Loucy (cell line): ENCODE results near the gene NOTCH3.
A peak's percentile ranks its signal among the peaks of the same experiment; 100 is the strongest.

Experiments
- H2AFZ ChIP-seq: fragments of 200-600 bp; sonication (generic); 2 replicates; pipeline ENCODE4 v1.6.0; 2016; ENCODE audit warnings: antibody characterized with exemption, mild to moderate bottlenecking, low read length, moderate library complexity
- H3F3A ChIP-seq: fragments of 200-600 bp; 2 replicates; pipeline ENCODE4 v1.6.0; 2016; ENCODE audit warnings: antibody characterized with exemption, low read depth, mild to moderate bottlenecking
- H3K27me3 ChIP-seq: fragments of 200-600 bp; sonication (generic); 2 replicates; pipeline ENCODE4 v1.6.1; 2014; ENCODE audit warnings: low read length, mild to moderate bottlenecking; ENCODE audit not compliant: insufficient read depth, poor library complexity, severe bottlenecking
- H3K36me3 ChIP-seq: fragments of 200-600 bp; sonication (generic); 2 replicates; pipeline ENCODE4 v1.6.1; 2016; ENCODE audit warnings: low read length; ENCODE audit not compliant: insufficient read depth
- H3K4me1 ChIP-seq: fragments of 200-600 bp; sonication (generic); 2 replicates; pipeline ENCODE4 v1.5.1; 2014; ENCODE audit warnings: low read length, mild to moderate bottlenecking; ENCODE audit not compliant: insufficient read depth, poor library complexity, severe bottlenecking
- H3K4me2 ChIP-seq: fragments of 200-600 bp; sonication (generic); 2 replicates; pipeline ENCODE4 v1.6.0; 2014; ENCODE audit warnings: antibody characterized with exemption, low read length, low read depth, mild to moderate bottlenecking; ENCODE audit not compliant: poor library complexity, severe bottlenecking
- H3K4me3 ChIP-seq: fragments of 200-600 bp; sonication (generic); 2 replicates; pipeline ENCODE4 v1.5.1; 2014; ENCODE audit warnings: low read length, mild to moderate bottlenecking, mixed read lengths; ENCODE audit not compliant: poor library complexity, severe bottlenecking
- H3K79me2 ChIP-seq: fragments of 200-600 bp; sonication (generic); 2 replicates; pipeline ENCODE4 v1.6.1; 2014; ENCODE audit warnings: low read length; ENCODE audit not compliant: insufficient read depth
- H3K9ac ChIP-seq: fragments of 200-600 bp; sonication (generic); 2 replicates; pipeline ENCODE4 v1.6.0; 2014; ENCODE audit warnings: mild to moderate bottlenecking, low read depth, low read length, moderate library complexity; ENCODE audit not compliant: poor library complexity, severe bottlenecking
- H3K9me2 ChIP-seq: fragments of 200-600 bp; sonication (generic); replicated peaks from 2 replicates; pipeline ENCODE4 v1.6.1; 2016; ENCODE audit warnings: low read depth, low read length, mixed read lengths
- H3K9me3 ChIP-seq: fragments of 200-600 bp; sonication (generic); 2 replicates; pipeline ENCODE4 v1.6.1; 2014; ENCODE audit warnings: mild to moderate bottlenecking, antibody characterized with exemption, low read length, low read depth; ENCODE audit not compliant: insufficient read depth
- H4K20me1 ChIP-seq: fragments of 200-600 bp; sonication (generic); 2 replicates; pipeline ENCODE4 v1.6.0; 2014; ENCODE audit warnings: antibody characterized with exemption, low read length, mild to moderate bottlenecking; ENCODE audit not compliant: insufficient read depth, poor library complexity, severe bottlenecking
- CTCF ChIP-seq: fragments of 200-600 bp; sonication (generic); conservative IDR thresholded peaks from 2 replicates; pipeline ENCODE4 v1.5.1; 2014; ENCODE audit warnings: mild to moderate bottlenecking, antibody characterized with exemption, low read length
- EZH2phosphoT487 ChIP-seq: fragments of 200-600 bp; IDR thresholded peaks from 2 replicates; pipeline ENCODE4 v1.6.1; 2018; ENCODE audit warnings: antibody characterized with exemption, mild to moderate bottlenecking, moderate library complexity, borderline replicate concordance

The NOTCH3 gene

GRCh38 chr19:15123900-15124299, 76.9 kb downstream of the NOTCH3 start:
- Histone ChIP-seq H3K27me3 (no peaks in the 10 kb centered on the region), H3K79me2 (peaks cover 27% of the 10 kb centered on the region), H3K9me3 (no peaks in the 10 kb centered on the region), H3F3A (no peaks in the 10 kb centered on the region), H4K20me1 (peaks cover 5% of the 10 kb centered on the region), H3K9me2 (no peaks in the 10 kb centered on the region), H3K9ac (peak overlapping the region; percentile 76), H3K4me3 (peak overlapping the region; percentile 80), H3K4me1 (peaks cover 16% of the 10 kb centered on the region), H3K36me3 (peaks cover 16% of the 10 kb centered on the region; the same call in 1 of the 2 replicates), H3K4me2 (peak overlapping the region; percentile 91), H2AFZ (no peak overlapping the region)
- TF ChIP-seq EZH2phosphoT487: no peak

- Histone ChIP-seq H3K9me3 (no peaks in the 10 kb centered on the region), H3K4me3 (peak overlapping the region; percentile 80), H3K79me2 (peaks cover 27% of the 10 kb centered on the region), H2AFZ (no peak overlapping the region), H4K20me1 (peaks cover 5% of the 10 kb centered on the region), H3K4me2 (peak overlapping the region; percentile 91), H3K9ac (peak overlapping the region; percentile 76), H3K9me2 (no peaks in the 10 kb centered on the region), H3K4me1 (peaks cover 16% of the 10 kb centered on the region), H3K27me3 (no peaks in the 10 kb centered on the region), H3F3A (no peaks in the 10 kb centered on the region), H3K36me3 (peaks cover 23% of the 10 kb centered on the region; the same call in 1 of the 2 replicates)
- TF ChIP-seq CTCF (no peak), EZH2phosphoT487 (no peak)
Measured at GRCh38 chr19:15123031-15123890, 77.5 kb downstream of the NOTCH3 start.

GRCh38 chr19:15122331-15123030, 78.3 kb downstream of the NOTCH3 start:
- H3K9me2 ChIP-seq: no peaks in the 10 kb centered on the region
- H3K4me3 ChIP-seq: no peak overlapping the region
- no peak for TF ChIP-seq EZH2phosphoT487
- no peak for TF ChIP-seq CTCF
- no peaks in the 10 kb centered on the region for H3F3A ChIP-seq
- peaks cover 30% of the 10 kb centered on the region; the same call in 1 of the 2 replicates for H3K36me3 ChIP-seq
- H4K20me1 ChIP-seq: peaks cover 5% of the 10 kb centered on the region
- H3K79me2 ChIP-seq: peaks cover 27% of the 10 kb centered on the region
- peaks cover 16% of the 10 kb centered on the region for H3K4me1 ChIP-seq
- no peaks in the 10 kb centered on the region for H3K9me3 ChIP-seq
- H3K27me3 ChIP-seq: no peaks in the 10 kb centered on the region
- H2AFZ ChIP-seq: no peak overlapping the region
- no peak overlapping the region for H3K4me2 ChIP-seq
- no peak overlapping the region for H3K9ac ChIP-seq
